Caco-2 (cell line): ENCODE measurements around the gene CENPT. TPM values are rescaled to one million over a fixed set of nuclear protein-coding genes. Genes with fewer than 3 reads are reported as not detected.

Source experiments
- BruUV-seq: library from RNA; stranded (reverse); fragments of 400-500 nt; replicated peaks from 2 replicates; lab custom pipeline; 2021; lab: Mats Ljungman, UMichigan
- CTCF ChIA-PET: fragments of 300-600 bp; sonication (Branson Sonifier 250); formaldehyde crosslinking; loops from one replicate; lab custom pipeline; 2022; ENCODE audit warnings: antibody characterized with exemption; lab: Charles Lee
- POLR2A ChIA-PET: fragments of 300-600 bp; sonication (Branson Sonifier 250); formaldehyde crosslinking; loops from one replicate; lab custom pipeline; 2022; ENCODE audit warnings: antibody characterized with exemption; lab: Charles Lee
- DNase-seq, 2 experiments: peaks; one replicate each; pipeline versions ENCODE4 v3.0.0 to v3.0.0-alpha.2; 2020 to 2022
- H3K27me3 ChIP-seq: replicated peaks from 2 replicates; pipeline ENCODE4 v1.6.0; 2011; ENCODE audit warnings: low read length; ENCODE audit not compliant: control insufficient read depth, insufficient read depth
- H3K36me3 ChIP-seq: 2 replicates; pipeline ENCODE4 v1.5.1; 2011; ENCODE audit warnings: low read length; ENCODE audit not compliant: control insufficient read depth, insufficient read depth
- H3K4me1 ChIP-seq: fragments of 250-450 bp; sonication (Bioruptor Pico); 2 replicates; pipeline ENCODE4 v1.5.1; 2020; ENCODE audit warnings: mild to moderate bottlenecking
- H3K4me3 ChIP-seq: 2 replicates; pipeline ENCODE4 v1.5.1; 2011; ENCODE audit warnings: low read depth, mild to moderate bottlenecking, control low read depth, low read length
- H3K9me3 ChIP-seq: fragments of 250-450 bp; sonication (Bioruptor Pico); 2 replicates; pipeline ENCODE4 v1.5.1; 2020; ENCODE audit warnings: mild to moderate bottlenecking, moderate library complexity
- H3K27ac Mint-ChIP-seq: one replicate; pipeline ENCODE4 v1.8.0; 2022; ENCODE audit warnings: mixed read lengths; ENCODE audit not compliant: unreplicated experiment
- H3K27me3 Mint-ChIP-seq: one replicate; pipeline ENCODE4 v1.8.0; 2022; ENCODE audit warnings: mixed read lengths; ENCODE audit not compliant: insufficient read depth, unreplicated experiment
- H3K36me3 Mint-ChIP-seq: one replicate; pipeline ENCODE4 v1.8.0; 2022; ENCODE audit warnings: mild to moderate bottlenecking, mixed read lengths; ENCODE audit not compliant: insufficient read depth, unreplicated experiment
- H3K4me1 Mint-ChIP-seq: one replicate; pipeline ENCODE4 v1.8.0; 2022; ENCODE audit warnings: low read depth, mixed read lengths; ENCODE audit not compliant: unreplicated experiment
- H3K4me3 Mint-ChIP-seq: one replicate; pipeline ENCODE4 v1.8.0; 2022; ENCODE audit warnings: mild to moderate bottlenecking, moderate library complexity, mixed read lengths; ENCODE audit not compliant: unreplicated experiment
- H3K9me3 Mint-ChIP-seq: one replicate; pipeline ENCODE4 v1.8.0; 2022; ENCODE audit warnings: mixed read lengths; ENCODE audit not compliant: unreplicated experiment
- intact Hi-C: fragments of 100-400 bp; cut with micrococcal nuclease; formaldehyde crosslinking; loops from one replicate; pipeline ENCODE4 v1.10.0; 2022; ENCODE audit not compliant: unreplicated experiment
- total RNA-seq: library from RNA; stranded (reverse); gene quantifications from 2 replicates; pipeline ENCODE4 v1.2.3, GENCODE V29; 2022
- TF ChIP-seq, protein P1 (sequence below), 2 experiments: fragments of 200-600 bp in 1 of 2; IDR thresholded peaks; 1 replicate in 1 of 2; 2 replicates in 1 of 2; pipeline versions ENCODE4 v1.5.1 to v1.8.0; 2011 to 2022; ENCODE audit warnings: antibody characterized with exemption in 1 of 2, control low read depth in 1 of 2, inconsistent platforms in 1 of 2, low read depth in 1 of 2, low read length in 1 of 2, mild to moderate bottlenecking in 1 of 2, moderate library complexity in 1 of 2; ENCODE audit not compliant: insufficient read depth in 1 of 2, severe bottlenecking in 1 of 2, unreplicated experiment in 1 of 2

CENPT gene
- total RNA-seq, 1 experiment from 2014 or later, result 80.1 TPM

DNA sequence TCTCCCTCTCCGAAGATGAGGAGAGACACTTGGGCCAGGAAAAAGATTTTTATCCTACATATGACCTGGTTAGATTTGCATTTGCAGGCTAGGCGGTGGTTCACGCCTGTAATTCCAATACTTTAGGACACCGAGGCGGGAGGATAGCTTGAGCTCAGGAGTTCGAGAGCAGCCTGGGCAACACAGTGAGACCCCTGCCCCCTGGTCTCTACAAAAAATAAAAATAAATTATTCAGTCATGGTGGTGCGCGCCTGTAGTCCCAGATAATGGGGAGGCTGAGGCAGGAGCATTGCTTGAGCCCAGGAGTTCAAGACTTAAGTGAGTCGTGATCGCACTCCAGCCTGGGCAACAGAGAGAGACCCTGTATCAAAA, 13.3 kb downstream of the CENPT start:
- Histone ChIP-seq H3K9me3 (no peaks in the 10 kb centered on the region), H3K36me3 (peaks cover 11% of the 10 kb centered on the region), H3K4me3 (peak overlapping the region; percentile 83), H3K27me3 (no peaks in the 10 kb centered on the region), H3K4me1 (no peaks in the 10 kb centered on the region; the same call in 1 of the 2 replicates)
- ChIA-PET POLR2A (interaction anchor here (0.8 to 1.5 kb wide), 6 partner anchors 12 to 115 kb away, joined by 3 to 7 read pairs (median 4); partner anchors contain the start of genes GFOD2, NUTF2, PSMB10 and RANBP10), CTCF (interaction anchor here (0.6 to 2.1 kb wide), 9 partner anchors 12 to 287 kb away, joined by 3 to 14 read pairs (median 7); partner anchors contain the start of genes NUTF2, RANBP10 and TSNAXIP1)
- no peak for DNase-seq
- Mint-ChIP-seq H3K4me3 (peak overlapping the region; percentile 99), H3K27me3 (no peaks in the 10 kb centered on the region), H3K4me1 (peaks cover 6% of the 10 kb centered on the region), H3K27ac (no peak overlapping the region), H3K9me3 (no peaks in the 10 kb centered on the region), H3K36me3 (peaks cover 14% of the 10 kb centered on the region)
- intact Hi-C loops, result no loop called here
- BruUV-seq, result no TSS peak
- TF ChIP-seq, protein P1, sequence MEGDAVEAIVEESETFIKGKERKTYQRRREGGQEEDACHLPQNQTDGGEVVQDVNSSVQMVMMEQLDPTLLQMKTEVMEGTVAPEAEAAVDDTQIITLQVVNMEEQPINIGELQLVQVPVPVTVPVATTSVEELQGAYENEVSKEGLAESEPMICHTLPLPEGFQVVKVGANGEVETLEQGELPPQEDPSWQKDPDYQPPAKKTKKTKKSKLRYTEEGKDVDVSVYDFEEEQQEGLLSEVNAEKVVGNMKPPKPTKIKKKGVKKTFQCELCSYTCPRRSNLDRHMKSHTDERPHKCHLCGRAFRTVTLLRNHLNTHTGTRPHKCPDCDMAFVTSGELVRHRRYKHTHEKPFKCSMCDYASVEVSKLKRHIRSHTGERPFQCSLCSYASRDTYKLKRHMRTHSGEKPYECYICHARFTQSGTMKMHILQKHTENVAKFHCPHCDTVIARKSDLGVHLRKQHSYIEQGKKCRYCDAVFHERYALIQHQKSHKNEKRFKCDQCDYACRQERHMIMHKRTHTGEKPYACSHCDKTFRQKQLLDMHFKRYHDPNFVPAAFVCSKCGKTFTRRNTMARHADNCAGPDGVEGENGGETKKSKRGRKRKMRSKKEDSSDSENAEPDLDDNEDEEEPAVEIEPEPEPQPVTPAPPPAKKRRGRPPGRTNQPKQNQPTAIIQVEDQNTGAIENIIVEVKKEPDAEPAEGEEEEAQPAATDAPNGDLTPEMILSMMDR (IDR thresholded peaks at IDR 0.05; ENCODE audit: insufficient read depth in 1 of 2, low read depth in 1 of 2, low read length in 1 of 2, severe bottlenecking in 1 of 2, unreplicated experiment in 1 of 2), result no peak

DNA sequence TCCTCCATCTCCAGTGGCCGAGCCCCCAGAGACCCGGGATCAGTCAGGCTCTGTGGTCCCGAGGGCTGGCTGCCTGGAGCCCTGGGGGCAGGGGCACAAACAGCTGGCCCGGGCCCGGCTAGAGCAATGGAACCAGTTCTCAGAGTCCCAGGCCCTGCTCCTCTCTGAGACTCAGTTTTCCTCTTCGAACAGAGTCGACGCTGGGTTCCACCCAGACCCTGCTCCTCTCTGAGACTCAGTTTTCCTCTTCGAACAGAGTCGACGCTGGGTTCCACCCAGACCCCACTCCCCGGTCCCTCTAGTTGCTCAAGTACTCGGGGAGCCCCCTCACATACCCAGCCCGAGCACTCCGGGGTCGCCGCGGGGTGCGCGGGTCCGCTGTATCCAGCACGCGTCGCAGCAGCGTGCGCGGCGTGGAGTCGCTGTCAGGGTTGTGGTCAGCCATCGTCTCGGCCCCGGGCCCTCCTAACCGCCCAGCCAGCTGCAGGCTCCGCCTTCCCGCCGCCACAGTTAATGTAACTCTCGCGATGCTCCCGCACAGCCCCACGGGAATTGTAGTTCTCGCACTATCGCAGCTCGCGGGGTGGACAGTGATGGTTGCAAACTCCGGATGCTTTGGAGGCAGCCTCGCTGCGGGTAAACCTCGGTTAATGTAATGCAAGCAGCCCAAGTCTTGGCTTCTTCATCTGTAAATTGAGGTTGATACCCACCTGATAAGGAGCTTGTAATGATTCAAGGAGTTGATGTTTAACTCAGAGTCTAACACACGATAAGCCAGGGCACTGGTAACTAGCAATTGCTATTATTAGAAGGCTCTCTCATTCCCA, 13.9 kb downstream of the CENPT start:
- Histone ChIP-seq H3K36me3 (peaks cover 11% of the 10 kb centered on the region), H3K9me3 (no peaks in the 10 kb centered on the region), H3K4me3 (peak overlapping the region; percentile 83), H3K27me3 (no peaks in the 10 kb centered on the region), H3K4me1 (no peaks in the 10 kb centered on the region; the same call in 1 of the 2 replicates)
- Mint-ChIP-seq H3K27ac (peak overlapping the region; percentile 92), H3K4me1 (peaks cover 6% of the 10 kb centered on the region), H3K36me3 (peaks cover 20% of the 10 kb centered on the region), H3K4me3 (peak overlapping the region; percentile 99), H3K9me3 (no peaks in the 10 kb centered on the region), H3K27me3 (no peaks in the 10 kb centered on the region)
- TF ChIP-seq, protein P1 (IDR thresholded peaks at IDR 0.05; ENCODE audit: insufficient read depth in 1 of 2, low read depth in 1 of 2, low read length in 1 of 2, severe bottlenecking in 1 of 2, unreplicated experiment in 1 of 2), result no peak
- POLR2A ChIA-PET, result interaction anchor here (0.7 to 1.5 kb wide), 8 partner anchors 13 to 114 kb away, joined by 3 to 7 read pairs (median 3); partner anchors contain the start of genes GFOD2, NUTF2, PSMB10 and RANBP10
- peak; percentile 94 to 96 for DNase-seq
- intact Hi-C loops, result no loop called here
- CTCF ChIA-PET, result interaction anchor here (0.6 to 2.1 kb wide), 11 partner anchors 12 to 313 kb away, joined by 3 to 14 read pairs (median 6); partner anchors contain the start of genes GFOD2, NUTF2, RANBP10 and TSNAXIP1
- BruUV-seq, result TSS peak; percentile 41

DNA sequence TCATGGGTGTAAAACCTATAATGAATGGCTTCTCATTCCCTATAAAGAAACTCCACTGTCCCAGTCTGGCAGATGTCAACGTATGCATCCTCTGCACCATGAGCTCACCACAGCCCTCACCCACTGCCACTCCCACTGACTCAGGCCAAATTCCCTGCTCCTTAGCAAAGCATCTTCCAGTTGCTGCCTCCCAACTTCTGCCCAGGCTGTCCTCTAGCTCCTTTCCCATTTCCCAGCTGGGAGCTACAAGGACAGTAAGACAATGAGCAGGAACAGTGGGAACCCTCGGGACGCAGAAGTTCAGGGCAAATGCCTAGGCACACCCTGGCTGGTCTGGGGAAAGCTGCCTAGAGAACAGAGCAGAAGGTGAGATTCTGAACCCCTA, 14.5 kb downstream of the CENPT start:
- Histone ChIP-seq H3K36me3 (peaks cover 11% of the 10 kb centered on the region), H3K4me1 (no peaks in the 10 kb centered on the region; the same call in 1 of the 2 replicates), H3K9me3 (no peaks in the 10 kb centered on the region), H3K27me3 (no peaks in the 10 kb centered on the region), H3K4me3 (peak overlapping the region; percentile 83)
- TF ChIP-seq, protein P1 (IDR thresholded peaks at IDR 0.05; ENCODE audit: insufficient read depth in 1 of 2, low read depth in 1 of 2, low read length in 1 of 2, severe bottlenecking in 1 of 2, unreplicated experiment in 1 of 2), result no peak
- peaks cover 6% of the 10 kb centered on the region for H3K4me1 Mint-ChIP-seq
- H3K27me3 Mint-ChIP-seq, result no peaks in the 10 kb centered on the region
- ChIA-PET POLR2A (interaction anchor here (1.0 to 1.5 kb wide), 5 partner anchors 16 to 114 kb away, joined by 3 to 7 read pairs (median 3); partner anchors contain the start of genes GFOD2, RANBP10 and TSNAXIP1), CTCF (interaction anchor here (1.0 to 2.1 kb wide), 8 partner anchors 13 to 312 kb away, joined by 3 to 14 read pairs (median 6); partner anchors contain the start of genes GFOD2, NUTF2, RANBP10 and TSNAXIP1)
- intact Hi-C loops, result no loop called here
- BruUV-seq, result no TSS peak
- H3K27ac Mint-ChIP-seq, result peak overlapping the region; percentile 92
- H3K4me3 Mint-ChIP-seq, result peak overlapping the region; percentile 99
- peaks cover 24% of the 10 kb centered on the region for H3K36me3 Mint-ChIP-seq
- DNase-seq, result no peak
- no peaks in the 10 kb centered on the region for H3K9me3 Mint-ChIP-seq
